Keratinocyte (primary cell): ENCODE measurements around the gene CD247. TPM values are rescaled to one million over a fixed set of nuclear protein-coding genes. Genes with fewer than 3 reads are reported as not detected.

Source experiments
- DNase-seq: peaks from one replicate; pipeline ENCODE4 v3.0.0-alpha.2; 2011; ENCODE audit warnings: low read depth, missing footprints, low spot score
- FAIRE-seq: peaks from 2 replicates; lab custom pipeline; 2011; peaks lifted over from hg19 to GRCh38; lab: Jason Lieb, UNC
- H2AFZ ChIP-seq: 2 replicates; pipeline ENCODE4 v1.6.0; 2012; ENCODE audit warnings: low read length, control low read depth, inconsistent platforms; ENCODE audit not compliant: control insufficient read depth
- H3K27ac ChIP-seq: 2 replicates; pipeline ENCODE4 v1.5.1; 2011; ENCODE audit warnings: low read length; ENCODE audit not compliant: control insufficient read depth, insufficient read depth
- H3K27me3 ChIP-seq: 3 replicates; pipeline ENCODE4 v1.6.0; 2011; ENCODE audit warnings: low read length; ENCODE audit not compliant: control insufficient read depth, insufficient read depth; ENCODE audit errors: extremely low read depth
- H3K36me3 ChIP-seq, 2 experiments: 2 replicates in 1 of 2; 3 replicates in 1 of 2; pipeline ENCODE4 v1.5.1; 2011; ENCODE audit warnings: low read length in 2 of 2, mild to moderate bottlenecking in 1 of 2; ENCODE audit not compliant: control insufficient read depth in 2 of 2, insufficient read depth in 2 of 2; ENCODE audit errors: extremely low read depth in 1 of 2
- H3K4me1 ChIP-seq: 3 replicates; pipeline ENCODE4 v1.5.1; 2011; ENCODE audit warnings: low read length; ENCODE audit not compliant: control insufficient read depth, insufficient read depth; ENCODE audit errors: extremely low read depth
- H3K4me2 ChIP-seq: 3 replicates; pipeline ENCODE4 v1.6.0; 2011; ENCODE audit warnings: low read depth, low read length; ENCODE audit not compliant: control insufficient read depth, insufficient read depth; ENCODE audit errors: extremely low read depth
- H3K4me3 ChIP-seq, 3 experiments: fragments of 200-600 bp in 1 of 3; sonication (generic) in 1 of 3; 2 replicates in 2 of 3; 3 replicates in 1 of 3; pipeline ENCODE4 v1.5.1; 2011 to 2016; ENCODE audit warnings: low read length in 3 of 3, mild to moderate bottlenecking in 3 of 3, control low read depth in 2 of 3, inconsistent platforms in 1 of 3, low read depth in 1 of 3, mixed read lengths in 1 of 3, mixed run types in 1 of 3, moderate library complexity in 1 of 3; ENCODE audit not compliant: control insufficient read depth in 2 of 3, insufficient read depth in 2 of 3; ENCODE audit errors: extremely low read depth in 1 of 3
- H3K79me2 ChIP-seq: 2 replicates; pipeline ENCODE4 v1.6.0; 2012; ENCODE audit warnings: low read length; ENCODE audit not compliant: control insufficient read depth, insufficient read depth
- H3K9ac ChIP-seq: 3 replicates; pipeline ENCODE4 v1.6.0; 2011; ENCODE audit warnings: low read length; ENCODE audit not compliant: control insufficient read depth, insufficient read depth; ENCODE audit errors: extremely low read depth
- H3K9me1 ChIP-seq: 3 replicates; pipeline ENCODE4 v1.6.0; 2011; ENCODE audit warnings: low read length; ENCODE audit not compliant: control insufficient read depth, insufficient read depth; ENCODE audit errors: extremely low read depth
- H3K9me3 ChIP-seq: 2 replicates; pipeline ENCODE4 v1.5.1; 2012; ENCODE audit warnings: low read depth, low read length; ENCODE audit not compliant: control insufficient read depth
- H4K20me1 ChIP-seq: 3 replicates; pipeline ENCODE4 v1.6.0; 2011; ENCODE audit warnings: low read length; ENCODE audit not compliant: control insufficient read depth, insufficient read depth; ENCODE audit errors: extremely low read depth
- EZH2 ChIP-seq: IDR thresholded peaks from one replicate; pipeline ENCODE4 v1.6.1; 2012; ENCODE audit warnings: inconsistent platforms, mild to moderate bottlenecking, low read length, moderate library complexity
- dilution Hi-C: fragments of 300-500 bp; cut with MboI; formaldehyde crosslinking; loops from one replicate; pipeline ENCODE4 v1.7.0; 2020; ENCODE audit warnings: low sequenced_read_pairs; ENCODE audit not compliant: extremely low pct_ligation_motif_present
- polyA plus RNA-seq, 5 experiments: library from polyadenylated mRNA; depleted of rRNA in 3 of 5; stranded (reverse) in 3 of 5; stranded (forward) in 1 of 5; unstranded in 1 of 5; fragments of >200 nt; gene quantifications; 1 replicate in 1 of 5; 2 replicates in 3 of 5; 3 replicates in 1 of 5; pipeline versions ENCODE4 v1.2.1 to v1.2.3, GENCODE V29; 2011 to 2012; ENCODE audit warnings: missing spikeins in 2 of 5, low read depth in 1 of 5, low replicate concordance in 1 of 5
- TF ChIP-seq, protein P1 (sequence below), 3 experiments: IDR thresholded peaks in 1 of 3; conservative IDR thresholded peaks in 1 of 3; optimal IDR thresholded peaks in 1 of 3; 2 replicates in 2 of 3; 3 replicates in 1 of 3; pipeline versions ENCODE3 to v1.5.1; 2011; ENCODE audit warnings: low read length in 3 of 3, mild to moderate bottlenecking in 3 of 3, moderate library complexity in 2 of 3, control low read depth in 1 of 3, inconsistent platforms in 1 of 3; ENCODE audit not compliant: insufficient read depth in 2 of 3; ENCODE audit errors: extremely low read depth in 1 of 3

Gene CD247
- polyA plus RNA-seq, 1 donor (not counting 4 experiments of a cell fraction or from before 2014, with no cell fraction given): not detected

DNA sequence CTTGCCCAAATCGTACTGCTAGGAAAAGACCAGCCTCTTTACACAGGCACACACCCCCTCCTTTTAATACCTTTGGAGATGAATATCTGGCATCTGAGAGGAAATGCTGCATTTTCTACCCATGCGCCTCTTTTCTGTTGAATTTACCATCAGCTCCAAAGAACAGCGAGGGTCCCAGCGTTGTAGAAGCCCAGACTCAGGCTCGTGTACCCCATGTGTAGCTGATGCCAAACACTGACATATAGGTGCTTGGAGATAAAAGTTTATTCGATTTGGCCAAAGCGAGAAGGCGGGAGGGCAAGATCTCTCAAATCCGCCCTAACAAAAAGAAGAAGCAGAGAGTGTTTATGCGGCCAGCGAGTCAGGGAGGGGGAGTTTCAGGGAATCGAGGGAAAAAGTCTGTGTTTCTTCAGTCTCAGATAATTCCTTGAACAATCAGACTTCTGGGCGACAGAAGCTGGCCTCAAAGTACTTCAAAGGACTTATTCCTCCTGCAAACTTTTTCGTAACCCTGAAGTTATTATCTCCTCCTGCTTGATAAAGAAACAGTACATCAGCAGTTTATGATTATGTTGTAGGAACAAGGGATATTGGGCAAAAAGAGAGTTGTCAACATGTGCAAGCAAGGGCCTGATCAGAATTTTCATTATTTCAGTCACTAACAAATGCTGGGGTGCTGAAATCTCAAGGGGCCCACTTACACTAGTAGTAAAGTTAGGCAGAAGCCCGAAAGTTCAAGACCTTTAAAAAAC is 35.9 kb upstream of the CD247 start:
- peaks cover 18% of the 10 kb centered on the region for H3K4me1 ChIP-seq
- peak overlapping the region; percentile 9 for H3K27ac ChIP-seq
- no peaks in the 10 kb centered on the region for H3K9me1 ChIP-seq
- DNase-seq (no peak), FAIRE-seq (no peak)
- H3K79me2 ChIP-seq: no peaks in the 10 kb centered on the region
- peak overlapping the region; percentile 99 for H3K4me2 ChIP-seq
- H3K4me3 ChIP-seq: peak overlapping the region in 2 of 3 experiments; percentile 73 to 81
- peak overlapping the region; percentile 63 for H3K9ac ChIP-seq
- no peaks in the 10 kb centered on the region for H3K27me3 ChIP-seq
- no peaks in the 10 kb centered on the region for H3K36me3 ChIP-seq
- H3K9me3 ChIP-seq: no peaks in the 10 kb centered on the region
- no peak for TF ChIP-seq EZH2
- TF ChIP-seq, protein P1, sequence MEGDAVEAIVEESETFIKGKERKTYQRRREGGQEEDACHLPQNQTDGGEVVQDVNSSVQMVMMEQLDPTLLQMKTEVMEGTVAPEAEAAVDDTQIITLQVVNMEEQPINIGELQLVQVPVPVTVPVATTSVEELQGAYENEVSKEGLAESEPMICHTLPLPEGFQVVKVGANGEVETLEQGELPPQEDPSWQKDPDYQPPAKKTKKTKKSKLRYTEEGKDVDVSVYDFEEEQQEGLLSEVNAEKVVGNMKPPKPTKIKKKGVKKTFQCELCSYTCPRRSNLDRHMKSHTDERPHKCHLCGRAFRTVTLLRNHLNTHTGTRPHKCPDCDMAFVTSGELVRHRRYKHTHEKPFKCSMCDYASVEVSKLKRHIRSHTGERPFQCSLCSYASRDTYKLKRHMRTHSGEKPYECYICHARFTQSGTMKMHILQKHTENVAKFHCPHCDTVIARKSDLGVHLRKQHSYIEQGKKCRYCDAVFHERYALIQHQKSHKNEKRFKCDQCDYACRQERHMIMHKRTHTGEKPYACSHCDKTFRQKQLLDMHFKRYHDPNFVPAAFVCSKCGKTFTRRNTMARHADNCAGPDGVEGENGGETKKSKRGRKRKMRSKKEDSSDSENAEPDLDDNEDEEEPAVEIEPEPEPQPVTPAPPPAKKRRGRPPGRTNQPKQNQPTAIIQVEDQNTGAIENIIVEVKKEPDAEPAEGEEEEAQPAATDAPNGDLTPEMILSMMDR (optimal IDR thresholded peaks at IDR 0.05 in 1 of 3, IDR thresholded peaks at IDR 0.05 in 1 of 3, conservative IDR thresholded peaks at IDR 0.05 in 1 of 3; ENCODE audit: extremely low read depth in 1 of 3, insufficient read depth in 2 of 3, low read length in 3 of 3): no peak
- dilution Hi-C loops: no loop called here
- H2AFZ ChIP-seq: peak overlapping the region; percentile 88
- H4K20me1 ChIP-seq: no peaks in the 10 kb centered on the region

DNA sequence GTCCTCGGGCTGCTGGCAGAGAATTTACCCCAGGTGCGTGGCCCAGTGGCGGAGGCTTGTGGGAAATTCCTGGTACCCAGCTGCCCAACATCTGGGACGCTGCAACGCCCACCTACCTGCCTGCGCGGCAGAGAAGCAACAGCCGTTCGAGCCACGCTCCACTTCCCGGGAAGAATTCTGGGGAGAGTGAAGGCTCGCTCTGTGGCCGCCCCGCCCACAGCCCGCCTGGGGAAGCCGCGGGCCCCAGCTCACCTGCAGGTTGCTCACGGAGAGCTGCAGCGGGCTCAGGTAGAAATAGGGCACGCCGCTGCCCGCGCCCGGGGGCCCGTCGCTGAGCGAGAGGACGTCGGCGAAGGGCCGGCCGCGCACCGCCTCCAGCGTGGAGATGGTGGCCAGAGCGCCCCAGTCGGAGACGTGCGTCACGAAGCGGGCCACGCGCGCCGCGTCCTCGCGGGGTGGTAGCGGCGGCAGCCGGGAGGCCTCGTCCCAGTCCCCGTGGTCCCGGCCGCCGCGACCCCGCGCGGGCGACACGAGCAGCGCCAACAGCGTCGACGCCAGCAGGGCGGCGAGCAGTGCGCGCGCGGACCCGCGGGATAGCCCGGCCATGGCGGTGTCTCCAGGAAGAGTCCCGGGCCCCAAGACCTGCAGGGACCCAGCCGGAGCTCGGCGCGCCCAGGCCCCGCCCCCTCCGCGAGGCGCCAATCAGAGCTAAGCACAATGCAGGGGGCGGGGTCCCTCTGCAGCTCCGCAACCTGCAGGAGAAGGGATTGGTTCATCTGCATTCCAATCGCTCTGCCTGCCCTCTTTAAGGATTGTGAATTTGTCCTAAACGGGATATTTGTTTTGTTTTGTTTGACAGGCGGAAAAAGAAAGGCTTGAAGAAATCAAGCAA is 35.1 kb upstream of the CD247 start, which contains the start of gene CREG1:
CREG1 (minus strand) TSS at position 627 of the 892 bp plus-strand sequence.
- Histone ChIP-seq H3K27ac (peak within 1 kb of the TSS; percentile 10), H3K4me3 (peak within 1 kb of the TSS; percentile 55 to 81 (median 73)), H3K79me2 (no peaks in the 10 kb centered on the region), H3K9me1 (no peaks in the 10 kb centered on the region), H3K4me1 (peaks cover 18% of the 10 kb centered on the region), H4K20me1 (no peaks in the 10 kb centered on the region), H3K27me3 (no peaks in the 10 kb centered on the region), H2AFZ (peak within 1 kb of the TSS; percentile 88), H3K9ac (peak within 1 kb of the TSS; percentile 63), H3K9me3 (no peaks in the 10 kb centered on the region), H3K36me3 (no peaks in the 10 kb centered on the region), H3K4me2 (peak within 1 kb of the TSS; percentile 99)
- DNase-seq (peak; percentile 67), FAIRE-seq (peak; percentile 41)
- dilution Hi-C loops: no loop called here
- no peak for TF ChIP-seq EZH2
- TF ChIP-seq, protein P1 (optimal IDR thresholded peaks at IDR 0.05 in 1 of 3, IDR thresholded peaks at IDR 0.05 in 1 of 3, conservative IDR thresholded peaks at IDR 0.05 in 1 of 3; ENCODE audit: extremely low read depth in 1 of 3, insufficient read depth in 2 of 3, low read length in 3 of 3): no peak
